WI38 (cell line): Measurements from ENCODE around the gene CPSF3.

Experiments used
- H3K4me3 ChIP-seq: 2 replicates; pipeline ENCODE4 v1.5.1; 2011; ENCODE audit warnings: low read depth, mild to moderate bottlenecking, control low read depth, low read length
- TF ChIP-seq, protein P1 (sequence below): IDR thresholded peaks from 2 replicates; pipeline ENCODE4 v1.5.1; 2012; ENCODE audit warnings: low read depth, mild to moderate bottlenecking, control low read depth, low read length

Gene CPSF3

DNA sequence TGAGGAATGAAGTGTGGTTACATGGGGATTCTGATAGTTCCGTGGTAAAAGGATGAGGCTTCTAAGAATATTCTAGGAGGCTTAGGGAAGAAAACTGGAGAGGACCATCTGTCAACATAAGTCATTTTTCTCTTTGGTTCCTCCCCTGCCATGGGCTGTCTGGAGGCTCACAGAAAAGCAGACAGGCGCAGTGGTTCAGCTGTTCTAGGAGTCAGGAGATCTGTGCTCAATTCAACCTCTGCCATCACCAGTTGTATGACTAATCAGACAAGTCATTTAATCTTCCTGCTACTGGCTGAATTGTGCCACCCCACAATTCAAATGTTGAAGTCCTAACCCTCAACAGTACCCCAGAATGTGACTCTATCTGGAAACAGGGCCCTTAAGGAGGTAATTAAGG, 95.8 kb downstream of the CPSF3 start:
- TF ChIP-seq, protein P1, sequence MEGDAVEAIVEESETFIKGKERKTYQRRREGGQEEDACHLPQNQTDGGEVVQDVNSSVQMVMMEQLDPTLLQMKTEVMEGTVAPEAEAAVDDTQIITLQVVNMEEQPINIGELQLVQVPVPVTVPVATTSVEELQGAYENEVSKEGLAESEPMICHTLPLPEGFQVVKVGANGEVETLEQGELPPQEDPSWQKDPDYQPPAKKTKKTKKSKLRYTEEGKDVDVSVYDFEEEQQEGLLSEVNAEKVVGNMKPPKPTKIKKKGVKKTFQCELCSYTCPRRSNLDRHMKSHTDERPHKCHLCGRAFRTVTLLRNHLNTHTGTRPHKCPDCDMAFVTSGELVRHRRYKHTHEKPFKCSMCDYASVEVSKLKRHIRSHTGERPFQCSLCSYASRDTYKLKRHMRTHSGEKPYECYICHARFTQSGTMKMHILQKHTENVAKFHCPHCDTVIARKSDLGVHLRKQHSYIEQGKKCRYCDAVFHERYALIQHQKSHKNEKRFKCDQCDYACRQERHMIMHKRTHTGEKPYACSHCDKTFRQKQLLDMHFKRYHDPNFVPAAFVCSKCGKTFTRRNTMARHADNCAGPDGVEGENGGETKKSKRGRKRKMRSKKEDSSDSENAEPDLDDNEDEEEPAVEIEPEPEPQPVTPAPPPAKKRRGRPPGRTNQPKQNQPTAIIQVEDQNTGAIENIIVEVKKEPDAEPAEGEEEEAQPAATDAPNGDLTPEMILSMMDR: no peak
- no peak overlapping the region for H3K4me3 ChIP-seq
